Neural cell (in vitro differentiated cells): ENCODE data around the gene SLPI. TPM values are rescaled to one million over a fixed set of nuclear protein-coding genes. Genes with fewer than 3 reads are reported as not detected.

Source experiments
- H2AFZ ChIP-seq: fragments of 200-600, 300-800 bp; sonication (generic), shearing (Covaris generic); 2 replicates; pipeline ENCODE4 v1.6.0; 2014; ENCODE audit warnings: low read depth, mild to moderate bottlenecking, antibody characterized with exemption, low read length, moderate library complexity
- H3F3A ChIP-seq: fragments of 200-600 bp; shearing (Covaris generic); 2 replicates; pipeline ENCODE4 v1.6.1; 2016; ENCODE audit warnings: mild to moderate bottlenecking, moderate library complexity, mixed read lengths, antibody characterized with exemption, low read length; ENCODE audit not compliant: insufficient read depth, poor library complexity, severe bottlenecking
- H3K27ac ChIP-seq: fragments of 200-600, 300-800 bp; sonication (generic), shearing (Covaris generic); 2 replicates; pipeline ENCODE4 v1.5.1; 2014; ENCODE audit warnings: mild to moderate bottlenecking, low read length, moderate library complexity
- H3K27me3 ChIP-seq: fragments of 300-800, 200-600 bp; sonication (generic), shearing (Covaris generic); 2 replicates; pipeline ENCODE4 v1.6.0; 2014; ENCODE audit warnings: mild to moderate bottlenecking, low read depth, low read length, moderate library complexity; ENCODE audit not compliant: insufficient read depth
- H3K36me3 ChIP-seq: fragments of 300-800, 200-600 bp; sonication (generic), shearing (Covaris generic); 2 replicates; pipeline ENCODE4 v1.5.1; 2014; ENCODE audit warnings: mild to moderate bottlenecking, antibody characterized with exemption, low read length, moderate library complexity; ENCODE audit not compliant: insufficient read depth
- H3K4me2 ChIP-seq: fragments of 300-800, 200-600 bp; sonication (generic), shearing (Covaris generic); 2 replicates; pipeline ENCODE4 v1.6.0; 2014; ENCODE audit warnings: mild to moderate bottlenecking, low read length
- H3K4me3 ChIP-seq: fragments of 300-800, 200-600 bp; sonication (generic), shearing (Covaris generic); 2 replicates; pipeline ENCODE4 v1.5.1; 2014; ENCODE audit warnings: mild to moderate bottlenecking, low read length, moderate library complexity
- H3K79me2 ChIP-seq: fragments of 200-600 bp; shearing (Covaris generic); replicated peaks from 2 replicates; pipeline ENCODE4 v1.6.0; 2014; ENCODE audit warnings: mild to moderate bottlenecking, low read length, moderate library complexity; ENCODE audit not compliant: insufficient read depth
- H3K9ac ChIP-seq: fragments of 300-800, 200-600 bp; sonication (generic), shearing (Covaris generic); 2 replicates; pipeline ENCODE4 v1.6.1; 2016; ENCODE audit warnings: mild to moderate bottlenecking, low read length, mixed read lengths
- H3K9me2 ChIP-seq: fragments of 200-600 bp; shearing (Covaris generic); 2 replicates; pipeline ENCODE4 v1.6.1; 2016; ENCODE audit warnings: mild to moderate bottlenecking, low read length, mixed read lengths; ENCODE audit not compliant: insufficient read depth
- H3K9me3 ChIP-seq: fragments of 200-600, 300-800 bp; sonication (generic), shearing (Covaris generic); 2 replicates; pipeline ENCODE4 v1.6.1; 2016; ENCODE audit warnings: mild to moderate bottlenecking, mixed run types, low read length, moderate library complexity, mixed read lengths
- H4K20me1 ChIP-seq: fragments of 200-600 bp; shearing (Covaris generic); 2 replicates; pipeline ENCODE4 v1.6.1; 2016; ENCODE audit warnings: mild to moderate bottlenecking, mixed run types; ENCODE audit not compliant: insufficient read depth
- EP300 ChIP-seq: fragments of 450-650 bp; conservative IDR thresholded peaks from 2 replicates; pipeline ENCODE4 v1.6.1; 2014; ENCODE audit warnings: antibody characterized with exemption, mild to moderate bottlenecking, moderate library complexity; ENCODE audit not compliant: poor library complexity, severe bottlenecking
- EZH2 ChIP-seq: fragments of 200-600, 300-800 bp; shearing (Covaris generic), sonication (generic); IDR thresholded peaks from 2 replicates; pipeline ENCODE4 v1.6.1; 2014; ENCODE audit warnings: antibody characterized with exemption, low read length, borderline replicate concordance, mild to moderate bottlenecking; ENCODE audit not compliant: insufficient read depth, poor library complexity, severe bottlenecking
- MXI1 ChIP-seq: fragments of 450-650 bp; conservative IDR thresholded peaks from 2 replicates; pipeline ENCODE4 v1.6.1; 2014; ENCODE audit warnings: antibody characterized with exemption, mild to moderate bottlenecking; ENCODE audit not compliant: poor library complexity, severe bottlenecking
- POLR2AphosphoS5 ChIP-seq: IDR thresholded peaks from 2 replicates; pipeline ENCODE4 v1.6.1; 2012
- RAD21 ChIP-seq: fragments of 450-650 bp; conservative IDR thresholded peaks from 2 replicates; pipeline ENCODE4 v1.6.1; 2014; ENCODE audit warnings: antibody characterized with exemption, mild to moderate bottlenecking, moderate library complexity
- SMC3 ChIP-seq: fragments of 450-650 bp; conservative IDR thresholded peaks from 2 replicates; pipeline ENCODE4 v1.6.1; 2014; ENCODE audit warnings: antibody characterized with exemption, mild to moderate bottlenecking, moderate library complexity; ENCODE audit not compliant: poor library complexity
- TAF1 ChIP-seq: IDR thresholded peaks from 2 replicates; pipeline ENCODE4 v1.6.1; 2012; ENCODE audit warnings: low read depth
- polyA minus RNA-seq: library from RNA; depleted of rRNA, polyadenylated mRNA; stranded (reverse); fragments of >200 nt; gene quantifications from 2 replicates; pipeline ENCODE4 v1.2.3, GENCODE V29; 2014
- polyA plus RNA-seq: library from polyadenylated mRNA; depleted of rRNA; stranded (reverse); fragments of >200 nt; gene quantifications from 2 replicates; pipeline ENCODE4 v1.2.3, GENCODE V29; 2014
- TF ChIP-seq, protein P1 (sequence below): fragments of 450-650 bp; IDR thresholded peaks from 2 replicates; pipeline ENCODE4 v1.5.1; 2014; ENCODE audit warnings: antibody characterized with exemption, mild to moderate bottlenecking, moderate library complexity; ENCODE audit not compliant: poor library complexity, severe bottlenecking
- TF ChIP-seq, protein P2 (sequence below): IDR thresholded peaks from 2 replicates; pipeline ENCODE4 v1.6.1; 2012; ENCODE audit warnings: borderline replicate concordance

The SLPI gene, protein sequence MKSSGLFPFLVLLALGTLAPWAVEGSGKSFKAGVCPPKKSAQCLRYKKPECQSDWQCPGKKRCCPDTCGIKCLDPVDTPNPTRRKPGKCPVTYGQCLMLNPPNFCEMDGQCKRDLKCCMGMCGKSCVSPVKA
- polyA plus RNA-seq (not detected in 2 replicates), polyA minus RNA-seq (not detected in 2 replicates)

- H3K4me3 ChIP-seq = no peak within 1 kb of the TSS
- no peak within 1 kb of the TSS for H3K4me2 ChIP-seq
- H3K36me3 ChIP-seq = no peaks in the 10 kb centered on the region
- H3K27ac ChIP-seq = no peak within 1 kb of the TSS
- no peaks in the 10 kb centered on the region for H3K27me3 ChIP-seq
- H3K9me3 ChIP-seq = no peaks in the 10 kb centered on the region
- H3K79me2 ChIP-seq = no peaks in the 10 kb centered on the region
- no peaks in the 10 kb centered on the region for H3F3A ChIP-seq
- no peaks in the 10 kb centered on the region for H3K9me2 ChIP-seq
- H3K9ac ChIP-seq = no peak within 1 kb of the TSS
- no peaks in the 10 kb centered on the region for H4K20me1 ChIP-seq
- no peak within 1 kb of the TSS for H2AFZ ChIP-seq
- TF ChIP-seq RAD21 (no peak), EP300 (no peak), SMC3 (no peak)
Measured at GRCh38 chr20:45254383-45255262, at the start of gene SLPI. SLPI (minus strand) TSS chr20:45254564; CDS start chr20:45254543, 21 bp downstream.

DNA sequence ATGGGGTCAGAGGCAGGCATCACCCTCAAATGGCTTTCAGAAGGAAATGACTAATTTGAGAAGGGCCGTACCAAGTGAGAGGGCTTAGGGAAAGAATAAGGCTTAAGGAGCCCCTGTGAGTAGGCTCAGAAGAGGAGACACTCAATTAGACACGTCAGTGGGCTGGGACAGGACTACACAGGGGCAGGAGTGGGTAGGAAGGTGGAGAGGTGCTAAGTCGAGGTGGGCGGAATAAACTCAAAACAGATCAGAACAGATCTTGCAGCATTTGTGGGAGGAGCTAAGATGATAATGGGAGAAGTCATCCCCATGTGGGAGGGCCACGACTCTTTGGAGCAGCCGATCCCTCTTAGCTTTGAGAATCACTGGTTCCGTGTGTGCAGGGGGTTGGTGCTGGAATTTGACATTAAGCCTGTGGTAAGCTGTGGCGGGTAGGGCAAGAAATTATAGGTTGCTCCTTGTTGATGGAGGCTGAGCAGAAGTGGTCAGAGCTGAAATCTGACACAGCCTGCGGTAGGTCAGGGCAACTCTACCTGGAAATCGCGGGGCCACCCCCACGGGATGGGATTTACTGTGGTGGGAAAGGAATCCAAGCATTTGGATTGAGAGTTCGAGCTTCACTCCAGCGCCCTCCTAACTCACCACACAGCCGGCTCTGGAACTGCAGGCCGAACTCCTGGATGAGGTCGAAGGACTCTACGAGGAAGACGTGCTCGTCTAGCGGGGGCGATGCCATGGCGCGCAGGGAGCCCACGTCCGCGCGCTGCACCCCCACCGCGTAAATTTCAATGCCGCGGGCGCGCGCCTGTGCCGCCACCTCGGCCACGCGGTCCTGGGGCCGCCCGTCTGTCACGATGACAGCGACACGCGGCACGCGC, 49.5 kb upstream of the SLPI start:
- Histone ChIP-seq H3K9ac (no peak overlapping the region), H3K4me3 (no peak overlapping the region), H3K36me3 (no peaks in the 10 kb centered on the region), H3F3A (no peaks in the 10 kb centered on the region), H2AFZ (no peak overlapping the region), H4K20me1 (no peaks in the 10 kb centered on the region), H3K79me2 (no peaks in the 10 kb centered on the region), H3K9me3 (no peaks in the 10 kb centered on the region), H3K27me3 (no peaks in the 10 kb centered on the region), H3K27ac (no peak overlapping the region), H3K9me2 (no peaks in the 10 kb centered on the region), H3K4me2 (no peak overlapping the region)
- TF ChIP-seq TAF1 = no peak
- no peak for TF ChIP-seq EP300
- no peak for TF ChIP-seq SMC3

- H3F3A ChIP-seq = no peaks in the 10 kb centered on the region
- no peak overlapping the region for H3K4me2 ChIP-seq
- H3K9me2 ChIP-seq = no peaks in the 10 kb centered on the region
- H3K36me3 ChIP-seq = no peaks in the 10 kb centered on the region
- H3K4me3 ChIP-seq = no peak overlapping the region
- no peaks in the 10 kb centered on the region for H3K9me3 ChIP-seq
- H4K20me1 ChIP-seq = no peaks in the 10 kb centered on the region
- no peak overlapping the region for H2AFZ ChIP-seq
- no peaks in the 10 kb centered on the region for H3K79me2 ChIP-seq
- H3K27me3 ChIP-seq = no peaks in the 10 kb centered on the region
- no peak overlapping the region for H3K9ac ChIP-seq
- H3K27ac ChIP-seq = no peak overlapping the region
- TF ChIP-seq, protein P1, sequence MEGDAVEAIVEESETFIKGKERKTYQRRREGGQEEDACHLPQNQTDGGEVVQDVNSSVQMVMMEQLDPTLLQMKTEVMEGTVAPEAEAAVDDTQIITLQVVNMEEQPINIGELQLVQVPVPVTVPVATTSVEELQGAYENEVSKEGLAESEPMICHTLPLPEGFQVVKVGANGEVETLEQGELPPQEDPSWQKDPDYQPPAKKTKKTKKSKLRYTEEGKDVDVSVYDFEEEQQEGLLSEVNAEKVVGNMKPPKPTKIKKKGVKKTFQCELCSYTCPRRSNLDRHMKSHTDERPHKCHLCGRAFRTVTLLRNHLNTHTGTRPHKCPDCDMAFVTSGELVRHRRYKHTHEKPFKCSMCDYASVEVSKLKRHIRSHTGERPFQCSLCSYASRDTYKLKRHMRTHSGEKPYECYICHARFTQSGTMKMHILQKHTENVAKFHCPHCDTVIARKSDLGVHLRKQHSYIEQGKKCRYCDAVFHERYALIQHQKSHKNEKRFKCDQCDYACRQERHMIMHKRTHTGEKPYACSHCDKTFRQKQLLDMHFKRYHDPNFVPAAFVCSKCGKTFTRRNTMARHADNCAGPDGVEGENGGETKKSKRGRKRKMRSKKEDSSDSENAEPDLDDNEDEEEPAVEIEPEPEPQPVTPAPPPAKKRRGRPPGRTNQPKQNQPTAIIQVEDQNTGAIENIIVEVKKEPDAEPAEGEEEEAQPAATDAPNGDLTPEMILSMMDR = no peak
- no peak for TF ChIP-seq POLR2AphosphoS5
- TF ChIP-seq, protein P2, sequence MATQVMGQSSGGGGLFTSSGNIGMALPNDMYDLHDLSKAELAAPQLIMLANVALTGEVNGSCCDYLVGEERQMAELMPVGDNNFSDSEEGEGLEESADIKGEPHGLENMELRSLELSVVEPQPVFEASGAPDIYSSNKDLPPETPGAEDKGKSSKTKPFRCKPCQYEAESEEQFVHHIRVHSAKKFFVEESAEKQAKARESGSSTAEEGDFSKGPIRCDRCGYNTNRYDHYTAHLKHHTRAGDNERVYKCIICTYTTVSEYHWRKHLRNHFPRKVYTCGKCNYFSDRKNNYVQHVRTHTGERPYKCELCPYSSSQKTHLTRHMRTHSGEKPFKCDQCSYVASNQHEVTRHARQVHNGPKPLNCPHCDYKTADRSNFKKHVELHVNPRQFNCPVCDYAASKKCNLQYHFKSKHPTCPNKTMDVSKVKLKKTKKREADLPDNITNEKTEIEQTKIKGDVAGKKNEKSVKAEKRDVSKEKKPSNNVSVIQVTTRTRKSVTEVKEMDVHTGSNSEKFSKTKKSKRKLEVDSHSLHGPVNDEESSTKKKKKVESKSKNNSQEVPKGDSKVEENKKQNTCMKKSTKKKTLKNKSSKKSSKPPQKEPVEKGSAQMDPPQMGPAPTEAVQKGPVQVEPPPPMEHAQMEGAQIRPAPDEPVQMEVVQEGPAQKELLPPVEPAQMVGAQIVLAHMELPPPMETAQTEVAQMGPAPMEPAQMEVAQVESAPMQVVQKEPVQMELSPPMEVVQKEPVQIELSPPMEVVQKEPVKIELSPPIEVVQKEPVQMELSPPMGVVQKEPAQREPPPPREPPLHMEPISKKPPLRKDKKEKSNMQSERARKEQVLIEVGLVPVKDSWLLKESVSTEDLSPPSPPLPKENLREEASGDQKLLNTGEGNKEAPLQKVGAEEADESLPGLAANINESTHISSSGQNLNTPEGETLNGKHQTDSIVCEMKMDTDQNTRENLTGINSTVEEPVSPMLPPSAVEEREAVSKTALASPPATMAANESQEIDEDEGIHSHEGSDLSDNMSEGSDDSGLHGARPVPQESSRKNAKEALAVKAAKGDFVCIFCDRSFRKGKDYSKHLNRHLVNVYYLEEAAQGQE = no peak
- TF ChIP-seq SMC3 = no peak
- TF ChIP-seq EP300 = no peak
- TF ChIP-seq MXI1 = no peak
- no peak for TF ChIP-seq TAF1
- TF ChIP-seq RAD21 = no peak
- TF ChIP-seq EZH2 = no peak
Measured at GRCh38 chr20:45301824-45302271, 47.5 kb upstream of the SLPI start.
